ENCODE data around the gene PRKN.

Gene PRKN

GRCh38 chr6:161354276-161354840 lies 1373.2 kb downstream of the PRKN start:
- Histone ChIP-seq H3K9ac (ENCODE audit: low read length in 5 of 5) (no peak overlapping the region), H3K4me1 (ENCODE audit: control insufficient read depth in 5 of 5, insufficient read depth in 5 of 5, low read length in 5 of 5) (no peaks in the 10 kb centered on the region), H3K4me3 (ENCODE audit: low read depth in 1 of 5, low read length in 5 of 5) (no peak overlapping the region), H3K27me3 (ENCODE audit: control insufficient read depth in 5 of 5, insufficient read depth in 4 of 5, low read length in 5 of 5) (no peaks in the 10 kb centered on the region), H3K9me3 (ENCODE audit: control insufficient read depth in 5 of 5, low read length in 5 of 5) (no peaks in the 10 kb centered on the region), H3K27ac (ENCODE audit: low read depth, low read length) (no peak overlapping the region), H3K36me3 (ENCODE audit: control insufficient read depth in 5 of 5, insufficient read depth in 5 of 5, low read length in 5 of 5) (no peaks in the 10 kb centered on the region)

- H3K9me3 ChIP-seq (ENCODE audit: control insufficient read depth in 5 of 5, low read length in 5 of 5): no peaks in the 10 kb centered on the region
- H3K4me3 ChIP-seq (ENCODE audit: low read depth in 1 of 5, low read length in 5 of 5): no peak overlapping the region
- H3K27ac ChIP-seq (ENCODE audit: low read depth, low read length): no peak overlapping the region
- no peak overlapping the region for H3K9ac ChIP-seq (ENCODE audit: low read length in 5 of 5)
- H3K4me1 ChIP-seq (ENCODE audit: control insufficient read depth in 5 of 5, insufficient read depth in 5 of 5, low read length in 5 of 5): no peaks in the 10 kb centered on the region
- H3K36me3 ChIP-seq (ENCODE audit: control insufficient read depth in 5 of 5, insufficient read depth in 5 of 5, low read length in 5 of 5): no peaks in the 10 kb centered on the region
- H3K27me3 ChIP-seq (ENCODE audit: control insufficient read depth in 5 of 5, insufficient read depth in 4 of 5, low read length in 5 of 5): no peaks in the 10 kb centered on the region
Measured at GRCh38 chr6:161353208-161353613, 1374.4 kb downstream of the PRKN start.

GRCh38 chr6:161351858-161352257 lies 1375.7 kb downstream of the PRKN start:
- Histone ChIP-seq H3K27ac (ENCODE audit: low read depth, low read length) (no peak overlapping the region), H3K4me1 (ENCODE audit: control insufficient read depth in 5 of 5, insufficient read depth in 5 of 5, low read length in 5 of 5) (no peaks in the 10 kb centered on the region), H3K27me3 (ENCODE audit: control insufficient read depth in 5 of 5, insufficient read depth in 4 of 5, low read length in 5 of 5) (no peaks in the 10 kb centered on the region), H3K36me3 (ENCODE audit: control insufficient read depth in 5 of 5, insufficient read depth in 5 of 5, low read length in 5 of 5) (no peaks in the 10 kb centered on the region), H3K9me3 (ENCODE audit: control insufficient read depth in 5 of 5, low read length in 5 of 5) (no peaks in the 10 kb centered on the region), H3K9ac (ENCODE audit: low read length in 5 of 5) (no peak overlapping the region), H3K4me3 (ENCODE audit: low read depth in 1 of 5, low read length in 5 of 5) (no peak overlapping the region)

GRCh38 chr6:161349886-161350285 lies 1377.7 kb downstream of the PRKN start:
- no peak overlapping the region for H3K4me3 ChIP-seq (ENCODE audit: low read depth in 1 of 5, low read length in 5 of 5)
- H3K9ac ChIP-seq (ENCODE audit: low read length in 5 of 5): no peak overlapping the region
- H3K9me3 ChIP-seq (ENCODE audit: control insufficient read depth in 5 of 5, low read length in 5 of 5): no peaks in the 10 kb centered on the region
- H3K4me1 ChIP-seq (ENCODE audit: control insufficient read depth in 5 of 5, insufficient read depth in 5 of 5, low read length in 5 of 5): no peaks in the 10 kb centered on the region
- no peak overlapping the region for H3K27ac ChIP-seq (ENCODE audit: low read depth, low read length)
- no peaks in the 10 kb centered on the region for H3K36me3 ChIP-seq (ENCODE audit: control insufficient read depth in 5 of 5, insufficient read depth in 5 of 5, low read length in 5 of 5)
- no peaks in the 10 kb centered on the region for H3K27me3 ChIP-seq (ENCODE audit: control insufficient read depth in 5 of 5, insufficient read depth in 4 of 5, low read length in 5 of 5)

- Histone ChIP-seq H3K36me3 (ENCODE audit: control insufficient read depth in 5 of 5, insufficient read depth in 5 of 5, low read length in 5 of 5) (no peaks in the 10 kb centered on the region), H3K4me3 (ENCODE audit: low read depth in 1 of 5, low read length in 5 of 5) (no peak overlapping the region), H3K27ac (ENCODE audit: low read depth, low read length) (no peak overlapping the region), H3K4me1 (ENCODE audit: control insufficient read depth in 5 of 5, insufficient read depth in 5 of 5, low read length in 5 of 5) (no peaks in the 10 kb centered on the region), H3K9me3 (ENCODE audit: control insufficient read depth in 5 of 5, low read length in 5 of 5) (no peaks in the 10 kb centered on the region), H3K9ac (ENCODE audit: low read length in 5 of 5) (no peak overlapping the region), H3K27me3 (ENCODE audit: control insufficient read depth in 5 of 5, insufficient read depth in 4 of 5, low read length in 5 of 5) (no peaks in the 10 kb centered on the region)
Measured at GRCh38 chr6:161348628-161348994, 1379.0 kb downstream of the PRKN start.

GRCh38 chr6:161347988-161348627 lies 1379.5 kb downstream of the PRKN start:
- Histone ChIP-seq H3K27ac (ENCODE audit: low read depth, low read length) (no peak overlapping the region), H3K4me1 (ENCODE audit: control insufficient read depth in 5 of 5, insufficient read depth in 5 of 5, low read length in 5 of 5) (no peaks in the 10 kb centered on the region)

GRCh38 chr6:161347125-161347524 lies 1380.4 kb downstream of the PRKN start:
- H3K9ac ChIP-seq (ENCODE audit: low read length in 5 of 5): no peak overlapping the region
- H3K27me3 ChIP-seq (ENCODE audit: control insufficient read depth in 5 of 5, insufficient read depth in 4 of 5, low read length in 5 of 5): no peaks in the 10 kb centered on the region
- no peak overlapping the region for H3K27ac ChIP-seq (ENCODE audit: low read depth, low read length)
- H3K4me3 ChIP-seq (ENCODE audit: low read depth in 1 of 5, low read length in 5 of 5): no peak overlapping the region
- no peaks in the 10 kb centered on the region for H3K36me3 ChIP-seq (ENCODE audit: control insufficient read depth in 5 of 5, insufficient read depth in 5 of 5, low read length in 5 of 5)
- H3K9me3 ChIP-seq (ENCODE audit: control insufficient read depth in 5 of 5, low read length in 5 of 5): no peaks in the 10 kb centered on the region
- H3K4me1 ChIP-seq (ENCODE audit: control insufficient read depth in 5 of 5, insufficient read depth in 5 of 5, low read length in 5 of 5): no peaks in the 10 kb centered on the region

More at GRCh38 chr6:161347988-161348627, 1379.5 kb downstream of the PRKN start:
- Histone ChIP-seq H3K4me3 (ENCODE audit: low read depth in 1 of 5, low read length in 5 of 5) (no peak overlapping the region), H3K9ac (ENCODE audit: low read length in 5 of 5) (no peak overlapping the region), H3K27me3 (ENCODE audit: control insufficient read depth in 5 of 5, insufficient read depth in 4 of 5, low read length in 5 of 5) (no peaks in the 10 kb centered on the region), H3K9me3 (ENCODE audit: control insufficient read depth in 5 of 5, low read length in 5 of 5) (no peaks in the 10 kb centered on the region), H3K36me3 (ENCODE audit: control insufficient read depth in 5 of 5, insufficient read depth in 5 of 5, low read length in 5 of 5) (no peaks in the 10 kb centered on the region)

- no peak overlapping the region for H3K9ac ChIP-seq (ENCODE audit: low read length in 5 of 5)
- no peaks in the 10 kb centered on the region for H3K4me1 ChIP-seq (ENCODE audit: control insufficient read depth in 5 of 5, insufficient read depth in 5 of 5, low read length in 5 of 5)
- H3K36me3 ChIP-seq (ENCODE audit: control insufficient read depth in 5 of 5, insufficient read depth in 5 of 5, low read length in 5 of 5): no peaks in the 10 kb centered on the region
- no peaks in the 10 kb centered on the region for H3K9me3 ChIP-seq (ENCODE audit: control insufficient read depth in 5 of 5, low read length in 5 of 5)
- no peak overlapping the region for H3K4me3 ChIP-seq (ENCODE audit: low read depth in 1 of 5, low read length in 5 of 5)
- no peak overlapping the region for H3K27ac ChIP-seq (ENCODE audit: low read depth, low read length)
- no peaks in the 10 kb centered on the region for H3K27me3 ChIP-seq (ENCODE audit: control insufficient read depth in 5 of 5, insufficient read depth in 4 of 5, low read length in 5 of 5)
Measured at GRCh38 chr6:161346717-161347116, 1380.8 kb downstream of the PRKN start.

GRCh38 chr6:161344626-161345025 lies 1382.9 kb downstream of the PRKN start:
- Histone ChIP-seq H3K27ac (ENCODE audit: low read depth, low read length) (no peak overlapping the region), H3K9me3 (ENCODE audit: control insufficient read depth in 5 of 5, low read length in 5 of 5) (no peaks in the 10 kb centered on the region), H3K36me3 (ENCODE audit: control insufficient read depth in 5 of 5, insufficient read depth in 5 of 5, low read length in 5 of 5) (no peaks in the 10 kb centered on the region), H3K4me1 (ENCODE audit: control insufficient read depth in 5 of 5, insufficient read depth in 5 of 5, low read length in 5 of 5) (no peaks in the 10 kb centered on the region), H3K27me3 (ENCODE audit: control insufficient read depth in 5 of 5, insufficient read depth in 4 of 5, low read length in 5 of 5) (no peaks in the 10 kb centered on the region), H3K4me3 (ENCODE audit: low read depth in 1 of 5, low read length in 5 of 5) (no peak overlapping the region), H3K9ac (ENCODE audit: low read length in 5 of 5) (no peak overlapping the region)

- Histone ChIP-seq H3K9ac (ENCODE audit: low read length in 5 of 5) (no peak overlapping the region), H3K27me3 (ENCODE audit: control insufficient read depth in 5 of 5, insufficient read depth in 4 of 5, low read length in 5 of 5) (no peaks in the 10 kb centered on the region), H3K9me3 (ENCODE audit: control insufficient read depth in 5 of 5, low read length in 5 of 5) (no peaks in the 10 kb centered on the region), H3K27ac (ENCODE audit: low read depth, low read length) (no peak overlapping the region), H3K36me3 (ENCODE audit: control insufficient read depth in 5 of 5, insufficient read depth in 5 of 5, low read length in 5 of 5) (no peaks in the 10 kb centered on the region), H3K4me3 (ENCODE audit: low read depth in 1 of 5, low read length in 5 of 5) (no peak overlapping the region), H3K4me1 (ENCODE audit: control insufficient read depth in 5 of 5, insufficient read depth in 5 of 5, low read length in 5 of 5) (no peaks in the 10 kb centered on the region)
Measured at GRCh38 chr6:161342039-161342438, 1385.5 kb downstream of the PRKN start.
